Calu3 (cell line): ENCODE data around the gene XCL1. TPM values are rescaled to one million over a fixed set of nuclear protein-coding genes. Genes with fewer than 3 reads are reported as not detected.

Experiments
- BruUV-seq: library from RNA; stranded (reverse); fragments of 400-500 nt; replicated peaks from 2 replicates; lab custom pipeline; 2021; lab: Mats Ljungman, UMichigan
- CTCF ChIA-PET: fragments of 300-600 bp; sonication (Branson Sonifier 250); formaldehyde crosslinking; loops from one replicate; lab custom pipeline; 2022; ENCODE audit warnings: antibody characterized with exemption; lab: Charles Lee
- DNase-seq: peaks from one replicate; pipeline ENCODE4 v3.0.0; 2022
- H3K27ac Mint-ChIP-seq: one replicate; pipeline ENCODE4 v1.8.0; 2022; ENCODE audit warnings: mixed read lengths; ENCODE audit not compliant: unreplicated experiment
- H3K27me3 Mint-ChIP-seq: one replicate; pipeline ENCODE4 v1.8.0; 2022; ENCODE audit warnings: mixed read lengths; ENCODE audit not compliant: unreplicated experiment
- H3K36me3 Mint-ChIP-seq: one replicate; pipeline ENCODE4 v1.8.0; 2022; ENCODE audit warnings: mild to moderate bottlenecking, moderate library complexity, mixed read lengths; ENCODE audit not compliant: insufficient read depth, unreplicated experiment
- H3K4me1 Mint-ChIP-seq: one replicate; pipeline ENCODE4 v1.8.0; 2022; ENCODE audit warnings: mild to moderate bottlenecking, low read depth, mixed read lengths; ENCODE audit not compliant: unreplicated experiment
- H3K4me3 Mint-ChIP-seq: one replicate; pipeline ENCODE4 v1.8.0; 2022; ENCODE audit warnings: mild to moderate bottlenecking, low read depth, moderate library complexity, mixed read lengths; ENCODE audit not compliant: unreplicated experiment
- H3K9me3 Mint-ChIP-seq: one replicate; pipeline ENCODE4 v1.8.0; 2022; ENCODE audit warnings: low read depth, mixed read lengths; ENCODE audit not compliant: unreplicated experiment
- intact Hi-C: fragments of 100-400 bp; cut with micrococcal nuclease; formaldehyde crosslinking; loops from one replicate; pipeline ENCODE4 v1.10.0; 2022; ENCODE audit not compliant: unreplicated experiment
- total RNA-seq: library from RNA; stranded (reverse); gene quantifications from 2 replicates; pipeline ENCODE4 v1.2.3, GENCODE V29; 2022
- TF ChIP-seq, protein P1 (sequence below): fragments of 200-600 bp; IDR thresholded peaks from one replicate; pipeline ENCODE4 v1.8.0; 2022; ENCODE audit warnings: antibody characterized with exemption; ENCODE audit not compliant: unreplicated experiment

XCL1 gene
- total RNA-seq, 1 experiment from 2014 or later, result not detected

DNA sequence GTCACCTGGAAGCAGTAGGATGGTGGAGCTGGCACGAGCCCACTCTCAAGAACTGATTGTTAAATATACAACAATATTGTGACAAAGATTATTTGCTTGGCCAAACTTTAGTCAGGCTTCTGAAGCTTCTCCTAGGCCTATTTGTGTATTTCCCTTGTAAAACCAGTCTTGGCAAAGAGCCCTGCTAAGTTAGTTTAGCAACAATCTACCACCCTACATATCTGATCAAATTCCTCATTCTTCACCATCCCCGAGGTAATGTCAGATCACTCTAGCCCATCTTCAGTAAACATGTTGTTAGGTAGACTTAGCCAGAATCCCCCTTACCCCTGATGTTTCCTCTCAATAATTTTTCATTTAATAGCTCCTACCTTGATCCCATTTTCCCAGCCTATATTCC lies 39.6 kb downstream of the XCL1 start:
- intact Hi-C loops, result no loop called here
- Mint-ChIP-seq H3K4me3 (no peak overlapping the region), H3K36me3 (no peaks in the 10 kb centered on the region), H3K27ac (no peak overlapping the region), H3K4me1 (no peaks in the 10 kb centered on the region), H3K27me3 (no peaks in the 10 kb centered on the region), H3K9me3 (peaks cover 2% of the 10 kb centered on the region)
- BruUV-seq, result no TSS peak
- CTCF ChIA-PET, result interaction anchor here (1.1 kb wide), 1 partner anchor 12 kb away, joined by 3 read pairs; no protein-coding TSS in a partner anchor
- TF ChIP-seq, protein P1, sequence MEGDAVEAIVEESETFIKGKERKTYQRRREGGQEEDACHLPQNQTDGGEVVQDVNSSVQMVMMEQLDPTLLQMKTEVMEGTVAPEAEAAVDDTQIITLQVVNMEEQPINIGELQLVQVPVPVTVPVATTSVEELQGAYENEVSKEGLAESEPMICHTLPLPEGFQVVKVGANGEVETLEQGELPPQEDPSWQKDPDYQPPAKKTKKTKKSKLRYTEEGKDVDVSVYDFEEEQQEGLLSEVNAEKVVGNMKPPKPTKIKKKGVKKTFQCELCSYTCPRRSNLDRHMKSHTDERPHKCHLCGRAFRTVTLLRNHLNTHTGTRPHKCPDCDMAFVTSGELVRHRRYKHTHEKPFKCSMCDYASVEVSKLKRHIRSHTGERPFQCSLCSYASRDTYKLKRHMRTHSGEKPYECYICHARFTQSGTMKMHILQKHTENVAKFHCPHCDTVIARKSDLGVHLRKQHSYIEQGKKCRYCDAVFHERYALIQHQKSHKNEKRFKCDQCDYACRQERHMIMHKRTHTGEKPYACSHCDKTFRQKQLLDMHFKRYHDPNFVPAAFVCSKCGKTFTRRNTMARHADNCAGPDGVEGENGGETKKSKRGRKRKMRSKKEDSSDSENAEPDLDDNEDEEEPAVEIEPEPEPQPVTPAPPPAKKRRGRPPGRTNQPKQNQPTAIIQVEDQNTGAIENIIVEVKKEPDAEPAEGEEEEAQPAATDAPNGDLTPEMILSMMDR, result no peak
- no peak for DNase-seq

DNA sequence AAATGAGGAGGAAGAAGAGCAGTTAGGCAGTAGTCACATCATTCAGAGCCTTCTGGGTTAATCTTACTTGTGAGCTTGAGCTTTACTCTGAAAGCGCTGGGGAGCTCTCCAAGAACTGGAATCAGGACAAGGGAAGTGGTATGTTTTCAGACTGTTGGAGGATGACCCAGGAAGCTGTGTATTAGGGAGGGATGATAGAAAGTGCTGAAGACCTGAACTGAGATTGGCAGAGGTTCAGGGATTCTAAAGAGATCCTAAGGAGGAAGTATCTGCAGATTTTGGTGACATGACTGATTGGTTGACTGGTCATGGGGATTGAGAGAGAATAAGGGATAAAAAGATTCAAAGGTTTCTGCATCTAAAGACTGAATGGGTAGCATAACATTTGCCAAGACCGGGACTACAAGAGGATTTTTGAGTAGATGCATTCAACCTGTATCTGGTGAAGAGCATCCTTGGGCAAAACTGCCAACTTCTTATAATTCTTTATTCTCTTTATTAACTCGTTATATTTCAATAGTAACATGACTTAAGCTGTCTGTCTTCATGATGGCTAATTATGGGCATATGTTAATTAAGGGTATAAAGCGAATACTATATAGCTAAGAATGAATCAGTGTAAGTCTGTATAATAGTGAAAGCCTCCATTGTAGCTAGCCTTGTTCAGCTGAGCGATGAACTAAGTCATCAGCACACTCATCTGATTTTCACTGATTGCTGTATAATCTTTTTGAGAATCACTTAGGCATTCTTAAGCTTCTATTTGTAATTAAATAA lies 41.8 kb downstream of the XCL1 start:
- no TSS peak for BruUV-seq
- H3K27ac Mint-ChIP-seq, result no peak overlapping the region
- intact Hi-C loops, result no loop called here

DNA sequence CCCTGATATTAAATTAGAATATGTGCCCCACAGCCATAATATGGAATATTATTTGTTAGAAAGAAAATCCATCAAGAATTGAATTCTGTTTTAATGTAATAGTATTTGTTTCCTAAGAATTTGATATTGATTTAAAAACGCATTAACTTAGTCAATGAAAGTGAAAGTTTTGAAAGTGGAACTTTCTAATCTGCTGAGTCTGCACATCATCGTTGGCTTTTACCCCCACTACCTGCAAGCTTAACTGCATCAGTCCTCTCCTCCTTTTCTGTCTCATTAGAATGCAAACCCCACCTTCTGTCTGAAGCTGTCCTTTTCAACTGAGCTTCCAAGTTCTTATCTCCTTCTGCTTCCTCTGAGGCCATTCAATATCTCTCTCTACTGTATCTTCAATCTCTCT lies 42.5 kb downstream of the XCL1 start:
- TF ChIP-seq, protein P1, result no peak
- H3K27me3 Mint-ChIP-seq, result no peaks in the 10 kb centered on the region
- H3K36me3 Mint-ChIP-seq, result no peaks in the 10 kb centered on the region
- DNase-seq, result no peak
- no peak overlapping the region for H3K27ac Mint-ChIP-seq
- BruUV-seq, result no TSS peak
- no peak overlapping the region for H3K4me3 Mint-ChIP-seq
- CTCF ChIA-PET, result interaction anchor here (0.9 kb wide), 1 partner anchor 16 kb away, joined by 3 read pairs; no protein-coding TSS in a partner anchor
- no peaks in the 10 kb centered on the region for H3K4me1 Mint-ChIP-seq
- H3K9me3 Mint-ChIP-seq, result peaks cover 2% of the 10 kb centered on the region
- intact Hi-C loops, result no loop called here

More for the DNA sequence above, 41.8 kb downstream of the XCL1 start:
- Mint-ChIP-seq H3K27me3 (no peaks in the 10 kb centered on the region), H3K36me3 (no peaks in the 10 kb centered on the region), H3K4me3 (no peak overlapping the region), H3K4me1 (no peaks in the 10 kb centered on the region), H3K9me3 (peaks cover 2% of the 10 kb centered on the region)
- TF ChIP-seq, protein P1, result no peak
- CTCF ChIA-PET, result interaction anchor here (0.9 kb wide), 1 partner anchor 15 kb away, joined by 3 read pairs; no protein-coding TSS in a partner anchor
- DNase-seq, result no peak

DNA sequence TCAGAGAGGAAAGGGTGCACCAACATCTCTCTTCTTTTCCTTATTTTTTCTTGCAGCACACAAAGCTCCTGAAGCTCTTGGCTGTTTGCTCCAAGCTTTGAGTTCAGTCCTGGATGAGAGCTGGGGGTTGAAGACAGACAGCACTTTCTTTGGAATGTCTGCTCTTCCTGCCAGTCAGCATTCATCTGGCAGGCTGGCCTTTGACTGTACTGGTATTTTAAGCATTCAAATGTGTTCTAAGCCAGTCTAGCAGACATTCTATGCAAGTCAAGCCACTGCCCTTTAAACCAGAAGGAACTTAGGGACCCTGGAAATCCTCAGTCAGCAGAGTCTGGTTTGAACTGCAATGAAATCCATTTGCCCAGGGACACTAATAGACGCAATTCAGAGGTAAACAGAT lies 45.0 kb downstream of the XCL1 start:
- CTCF ChIA-PET, result no interaction called here
- TF ChIP-seq, protein P1, result no peak
- Mint-ChIP-seq H3K36me3 (no peaks in the 10 kb centered on the region), H3K4me1 (no peaks in the 10 kb centered on the region), H3K27me3 (no peaks in the 10 kb centered on the region), H3K9me3 (no peaks in the 10 kb centered on the region), H3K27ac (no peak overlapping the region), H3K4me3 (no peak overlapping the region)
- BruUV-seq, result no TSS peak
- DNase-seq, result no peak
- intact Hi-C loops, result no loop called here
